Body of pancreas (tissue), 4 donors: ENCODE measurements around the gene RELN. TPM values are rescaled to one million over a fixed set of nuclear protein-coding genes. Genes with fewer than 3 reads are reported as not detected.

ENCODE experiments used
- ATAC-seq: fragments of 150-250 bp; one replicate; pipeline ENCODE4 v1.9.1; 2016
- DNase-seq, 4 donors: peaks; one replicate each; pipeline ENCODE4 v3.0.0-alpha.2; 2019
- H3K27ac ChIP-seq, 4 donors: fragments of 200-600 bp; sonication (generic); 1 replicate in 3 of 4; 2 replicates in 1 of 4; pipeline versions ENCODE4 v1.5.1 to v1.6.1; 2016 to 2019; ENCODE audit warnings: mild to moderate bottlenecking in 1 of 4, mixed read lengths in 1 of 4, moderate library complexity in 1 of 4
- H3K27me3 ChIP-seq, 2 donors: fragments of 200-600 bp; sonication (generic); one replicate each; pipeline ENCODE4 v1.6.0; 2016; ENCODE audit warnings: mild to moderate bottlenecking in 1 of 2
- H3K36me3 ChIP-seq, 2 donors: fragments of 200-600 bp; sonication (generic); replicated peaks in 1 of 2; 2 replicates each; pipeline ENCODE4 v1.5.1; 2016; ENCODE audit warnings: low read depth in 2 of 2; ENCODE audit not compliant: insufficient read depth in 1 of 2
- H3K4me1 ChIP-seq: fragments of 200-600 bp; sonication (generic); one replicate; pipeline ENCODE4 v1.6.0; 2016
- H3K4me3 ChIP-seq, 2 donors: fragments of 200-600 bp; sonication (generic); 1 replicate in 1 of 2; 2 replicates in 1 of 2; pipeline ENCODE4 v1.5.1; 2016 to 2019
- H3K9me3 ChIP-seq, 3 donors: fragments of 200-600 bp; sonication (generic); 1 replicate in 2 of 3; 2 replicates in 1 of 3; pipeline ENCODE4 v1.5.1; 2016
- POLR2A ChIP-seq, 3 donors: fragments of 450-650 bp; IDR thresholded peaks; one replicate each; pipeline ENCODE4 v1.6.1; 2016; ENCODE audit warnings: antibody characterized with exemption in 3 of 3, mild to moderate bottlenecking in 2 of 3
- WGBS, 2 donors: methylation state at CpG; one replicate each; pipeline ENCODE4 v1.1.5; 2017; 5-methylcytosine and 5-hydroxymethylcytosine counted together
- intact Hi-C: fragments of 100-400 bp; cut with DNase I; formaldehyde crosslinking; loops from one replicate; pipeline ENCODE4 v1.15.1; 2023
- total RNA-seq, 2 donors: library from RNA; depleted of rRNA; stranded (reverse); fragments of >200 nt; gene quantifications; one replicate each; pipeline ENCODE4 v1.1.0, GENCODE V29; 2016
- TF ChIP-seq, protein P1 (sequence below), 7 experiments: fragments of 450-650 bp in 4 of 7; fragments of 200-600 bp in 3 of 7; sonication (generic) in 3 of 7; IDR thresholded peaks; one replicate each; pipeline ENCODE4 v1.5.1; 2016 to 2019; ENCODE audit warnings: antibody characterized with exemption in 7 of 7

RELN gene
- total RNA-seq, 2 donors from 2014 or later, result 0.33 to 3.9 TPM

DNA sequence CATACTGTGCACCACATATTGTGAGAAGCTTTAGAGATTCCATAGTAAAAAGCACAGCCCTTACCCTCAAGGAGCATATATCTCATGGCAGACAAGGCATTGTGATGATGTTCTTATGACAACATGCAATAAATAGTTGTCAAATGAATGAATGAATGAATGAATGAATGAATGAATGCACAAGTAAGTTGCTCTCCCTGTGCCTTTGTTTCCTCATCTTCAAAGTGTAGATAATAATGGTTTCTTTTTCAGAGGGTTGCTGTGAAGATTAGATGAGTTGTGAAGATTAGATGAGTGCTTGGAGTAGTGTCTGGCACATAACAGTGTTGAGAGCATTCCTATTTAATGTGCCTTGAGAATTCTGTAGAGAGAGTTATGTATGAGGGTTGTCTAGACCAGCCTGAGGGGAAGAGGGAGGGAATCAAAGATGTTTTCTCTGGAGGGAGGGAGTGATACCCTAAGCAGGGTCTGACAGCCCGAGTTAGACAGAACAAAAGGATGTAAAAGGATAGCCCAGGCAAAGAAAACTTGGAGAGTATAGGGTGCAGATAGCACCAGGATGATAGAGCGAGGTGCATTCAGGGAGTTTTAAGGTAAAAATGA lies 217.2 kb downstream of the RELN start:
- Histone ChIP-seq H3K27ac (no peak overlapping the region), H3K4me1 (no peaks in the 10 kb centered on the region), H3K36me3 (no peaks in the 10 kb centered on the region), H3K9me3 (no peaks in the 10 kb centered on the region), H3K27me3 (no peaks in the 10 kb centered on the region), H3K4me3 (no peak overlapping the region)
- intact Hi-C loops, result no loop called here
- TF ChIP-seq, protein P1, sequence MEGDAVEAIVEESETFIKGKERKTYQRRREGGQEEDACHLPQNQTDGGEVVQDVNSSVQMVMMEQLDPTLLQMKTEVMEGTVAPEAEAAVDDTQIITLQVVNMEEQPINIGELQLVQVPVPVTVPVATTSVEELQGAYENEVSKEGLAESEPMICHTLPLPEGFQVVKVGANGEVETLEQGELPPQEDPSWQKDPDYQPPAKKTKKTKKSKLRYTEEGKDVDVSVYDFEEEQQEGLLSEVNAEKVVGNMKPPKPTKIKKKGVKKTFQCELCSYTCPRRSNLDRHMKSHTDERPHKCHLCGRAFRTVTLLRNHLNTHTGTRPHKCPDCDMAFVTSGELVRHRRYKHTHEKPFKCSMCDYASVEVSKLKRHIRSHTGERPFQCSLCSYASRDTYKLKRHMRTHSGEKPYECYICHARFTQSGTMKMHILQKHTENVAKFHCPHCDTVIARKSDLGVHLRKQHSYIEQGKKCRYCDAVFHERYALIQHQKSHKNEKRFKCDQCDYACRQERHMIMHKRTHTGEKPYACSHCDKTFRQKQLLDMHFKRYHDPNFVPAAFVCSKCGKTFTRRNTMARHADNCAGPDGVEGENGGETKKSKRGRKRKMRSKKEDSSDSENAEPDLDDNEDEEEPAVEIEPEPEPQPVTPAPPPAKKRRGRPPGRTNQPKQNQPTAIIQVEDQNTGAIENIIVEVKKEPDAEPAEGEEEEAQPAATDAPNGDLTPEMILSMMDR (IDR thresholded peaks at IDR 0.05), result no peak
- no peak for TF ChIP-seq POLR2A (IDR thresholded peaks at IDR 0.05)
- WGBS, 2 donors, result 66 to 69% methylated on average over 2 of the region's 2 CpGs
- ATAC-seq (no peak), DNase-seq (no peak)

DNA sequence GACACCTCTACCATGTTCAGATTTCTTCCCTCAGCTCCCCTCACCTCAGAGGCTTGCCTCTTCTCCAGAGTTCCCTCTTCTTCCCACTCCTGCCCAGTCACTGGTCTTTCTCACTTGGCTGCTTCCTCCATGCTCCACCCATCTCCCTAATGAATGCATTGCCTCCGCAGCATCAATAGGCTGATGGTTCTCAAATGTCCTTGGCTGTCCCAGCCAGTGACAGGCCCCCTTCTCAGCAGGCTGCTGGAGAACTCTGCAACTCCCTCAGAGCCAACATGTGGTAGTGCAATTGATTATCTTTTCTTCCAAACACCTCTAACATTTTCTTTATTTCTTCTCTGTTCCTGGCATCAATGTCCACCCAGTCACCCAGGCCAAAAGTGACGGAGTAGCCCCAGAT lies 218.2 kb downstream of the RELN start:
- intact Hi-C loops, result no loop called here
- Histone ChIP-seq H3K27ac (no peak overlapping the region), H3K4me1 (no peaks in the 10 kb centered on the region), H3K36me3 (no peaks in the 10 kb centered on the region), H3K4me3 (no peak overlapping the region), H3K27me3 (no peaks in the 10 kb centered on the region), H3K9me3 (no peaks in the 10 kb centered on the region)
- DNase-seq, result no peak
- no peak for TF ChIP-seq POLR2A (IDR thresholded peaks at IDR 0.05)
- TF ChIP-seq, protein P1 (IDR thresholded peaks at IDR 0.05), result no peak
- WGBS, 2 donors, result 74 to 82% methylated on average over 2 of the region's 2 CpGs
- no peak for ATAC-seq

DNA sequence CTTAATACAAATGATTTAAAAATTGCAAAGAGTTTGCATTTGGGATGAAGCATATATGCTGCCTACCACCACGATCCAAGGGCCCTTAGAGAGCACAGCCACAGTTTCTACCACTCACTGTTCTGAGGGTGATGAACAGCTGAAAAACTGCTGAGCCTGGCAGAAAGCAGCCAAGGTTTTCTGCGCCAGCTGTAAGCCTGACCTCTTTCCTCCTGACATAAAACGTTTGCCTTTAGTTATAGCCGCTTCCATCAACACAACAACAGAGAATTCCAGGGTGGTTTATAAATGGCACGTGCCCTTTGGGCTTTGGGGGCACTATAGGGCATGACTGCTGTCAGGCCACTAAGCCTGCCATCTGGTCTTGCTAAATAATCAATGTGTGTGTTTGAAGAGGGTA lies 222.8 kb downstream of the RELN start:
- no peaks in the 10 kb centered on the region for H3K36me3 ChIP-seq
- H3K27ac ChIP-seq, result no peak overlapping the region
- DNase-seq (no peak), ATAC-seq (no peak)
- no peak for TF ChIP-seq POLR2A (IDR thresholded peaks at IDR 0.05)
- TF ChIP-seq, protein P1 (IDR thresholded peaks at IDR 0.05), result no peak
- no peaks in the 10 kb centered on the region for H3K27me3 ChIP-seq
- intact Hi-C loops, result no loop called here
- no peak overlapping the region for H3K4me3 ChIP-seq
- no peaks in the 10 kb centered on the region for H3K4me1 ChIP-seq
- WGBS, 2 donors, result 62 to 77% methylated on average over 5 of the region's 5 CpGs
- no peaks in the 10 kb centered on the region for H3K9me3 ChIP-seq

DNA sequence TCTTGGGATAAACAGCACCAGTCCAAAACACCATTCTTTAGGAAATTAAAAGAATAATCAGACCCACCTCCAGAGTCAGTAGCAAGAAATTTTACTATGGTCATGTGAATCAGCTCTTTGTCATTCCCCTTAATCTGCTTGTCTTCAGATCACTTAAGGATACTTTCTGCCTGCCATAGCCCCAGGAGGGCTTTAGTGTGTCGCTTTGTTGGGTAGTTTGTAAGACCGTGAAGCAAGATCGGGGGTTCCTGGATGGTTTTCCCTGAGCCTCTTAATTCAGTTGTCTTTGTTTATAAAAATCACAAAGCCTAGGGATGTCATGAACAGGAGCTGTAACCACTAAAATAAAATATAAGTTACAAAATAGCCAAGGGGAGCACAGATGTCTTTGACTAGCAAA lies 223.6 kb downstream of the RELN start:
- WGBS, 2 donors, result 77 to 78% methylated on average over 3 of the region's 3 CpGs

More for the DNA sequence above, 223.6 kb downstream of the RELN start:
- Histone ChIP-seq H3K9me3 (no peaks in the 10 kb centered on the region), H3K4me3 (no peak overlapping the region), H3K4me1 (no peaks in the 10 kb centered on the region), H3K27ac (no peak overlapping the region), H3K36me3 (no peaks in the 10 kb centered on the region), H3K27me3 (no peaks in the 10 kb centered on the region)
- intact Hi-C loops, result no loop called here
- TF ChIP-seq POLR2A (IDR thresholded peaks at IDR 0.05), result no peak
- TF ChIP-seq, protein P1 (IDR thresholded peaks at IDR 0.05), result no peak
- DNase-seq (no peak), ATAC-seq (no peak)
